Caco-2 (cell line): ENCODE data around the gene TIRAP. TPM values are rescaled to one million over a fixed set of nuclear protein-coding genes. Genes with fewer than 3 reads are reported as not detected.
A peak's percentile ranks its signal among the peaks of the same experiment; 100 is the strongest.

Experiments
- BruUV-seq: library from RNA; stranded (reverse); fragments of 400-500 nt; replicated peaks from 2 replicates; lab custom pipeline; 2021; lab: Mats Ljungman, UMichigan
- CTCF ChIA-PET: fragments of 300-600 bp; sonication (Branson Sonifier 250); formaldehyde crosslinking; loops from one replicate; lab custom pipeline; 2022; ENCODE audit warnings: antibody characterized with exemption; lab: Charles Lee
- POLR2A ChIA-PET: fragments of 300-600 bp; sonication (Branson Sonifier 250); formaldehyde crosslinking; loops from one replicate; lab custom pipeline; 2022; ENCODE audit warnings: antibody characterized with exemption; lab: Charles Lee
- DNase-seq, 2 experiments: peaks; one replicate each; pipeline versions ENCODE4 v3.0.0 to v3.0.0-alpha.2; 2020 to 2022
- H3K27me3 ChIP-seq: replicated peaks from 2 replicates; pipeline ENCODE4 v1.6.0; 2011; ENCODE audit warnings: low read length; ENCODE audit not compliant: control insufficient read depth, insufficient read depth
- H3K36me3 ChIP-seq: 2 replicates; pipeline ENCODE4 v1.5.1; 2011; ENCODE audit warnings: low read length; ENCODE audit not compliant: control insufficient read depth, insufficient read depth
- H3K4me1 ChIP-seq: fragments of 250-450 bp; sonication (Bioruptor Pico); 2 replicates; pipeline ENCODE4 v1.5.1; 2020; ENCODE audit warnings: mild to moderate bottlenecking
- H3K4me3 ChIP-seq: 2 replicates; pipeline ENCODE4 v1.5.1; 2011; ENCODE audit warnings: low read depth, mild to moderate bottlenecking, control low read depth, low read length
- H3K9me3 ChIP-seq: fragments of 250-450 bp; sonication (Bioruptor Pico); 2 replicates; pipeline ENCODE4 v1.5.1; 2020; ENCODE audit warnings: mild to moderate bottlenecking, moderate library complexity
- H3K27ac Mint-ChIP-seq: one replicate; pipeline ENCODE4 v1.8.0; 2022; ENCODE audit warnings: mixed read lengths; ENCODE audit not compliant: unreplicated experiment
- H3K27me3 Mint-ChIP-seq: one replicate; pipeline ENCODE4 v1.8.0; 2022; ENCODE audit warnings: mixed read lengths; ENCODE audit not compliant: insufficient read depth, unreplicated experiment
- H3K36me3 Mint-ChIP-seq: one replicate; pipeline ENCODE4 v1.8.0; 2022; ENCODE audit warnings: mild to moderate bottlenecking, mixed read lengths; ENCODE audit not compliant: insufficient read depth, unreplicated experiment
- H3K4me1 Mint-ChIP-seq: one replicate; pipeline ENCODE4 v1.8.0; 2022; ENCODE audit warnings: low read depth, mixed read lengths; ENCODE audit not compliant: unreplicated experiment
- H3K4me3 Mint-ChIP-seq: one replicate; pipeline ENCODE4 v1.8.0; 2022; ENCODE audit warnings: mild to moderate bottlenecking, moderate library complexity, mixed read lengths; ENCODE audit not compliant: unreplicated experiment
- H3K9me3 Mint-ChIP-seq: one replicate; pipeline ENCODE4 v1.8.0; 2022; ENCODE audit warnings: mixed read lengths; ENCODE audit not compliant: unreplicated experiment
- CTCF ChIP-seq, 2 experiments: fragments of 200-600 bp in 1 of 2; IDR thresholded peaks; 1 replicate in 1 of 2; 2 replicates in 1 of 2; pipeline versions ENCODE4 v1.5.1 to v1.8.0; 2011 to 2022; ENCODE audit warnings: antibody characterized with exemption in 1 of 2, control low read depth in 1 of 2, inconsistent platforms in 1 of 2, low read depth in 1 of 2, low read length in 1 of 2, mild to moderate bottlenecking in 1 of 2, moderate library complexity in 1 of 2; ENCODE audit not compliant: insufficient read depth in 1 of 2, severe bottlenecking in 1 of 2, unreplicated experiment in 1 of 2
- intact Hi-C: fragments of 100-400 bp; cut with micrococcal nuclease; formaldehyde crosslinking; loops from one replicate; pipeline ENCODE4 v1.10.0; 2022; ENCODE audit not compliant: unreplicated experiment
- total RNA-seq: library from RNA; stranded (reverse); gene quantifications from 2 replicates; pipeline ENCODE4 v1.2.3, GENCODE V29; 2022

The TIRAP gene
- total RNA-seq, 1 experiment from 2014 or later: 25.1 TPM

DNA sequence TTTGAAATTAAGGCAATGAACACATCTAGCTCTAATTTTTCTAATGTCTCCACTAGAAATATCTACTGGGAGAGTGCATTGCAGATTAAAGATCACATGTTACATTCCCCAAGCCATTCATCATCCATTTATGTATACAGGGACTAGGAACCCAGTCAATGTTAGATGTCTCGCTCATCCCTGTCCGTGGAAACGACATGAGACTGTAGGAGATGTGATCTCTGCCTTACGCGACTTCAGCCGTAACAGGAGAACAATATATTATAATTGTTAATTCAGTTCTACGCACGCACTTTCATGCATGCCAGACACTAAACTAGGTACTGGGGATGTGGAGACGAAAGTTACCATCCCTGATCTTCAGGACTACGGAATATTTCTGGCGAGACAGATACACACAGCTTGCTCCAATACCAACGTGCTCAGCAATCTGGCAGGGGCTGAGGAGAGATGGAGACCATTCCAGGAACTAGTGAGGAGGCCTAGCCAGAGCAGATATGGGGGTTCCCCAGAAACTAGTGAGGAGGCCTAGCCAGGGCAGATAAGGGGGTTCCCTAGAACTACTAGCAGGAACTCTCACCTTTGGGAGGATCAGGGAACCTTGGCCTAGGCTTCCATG, 21.7 kb downstream of the TIRAP start:
- Histone ChIP-seq H3K4me1 (0 out of 2 replicates have a peak, but pooled peaks cover 4% of the 10 kb centered on the region), H3K9me3 (no peaks in the 10 kb centered on the region), H3K4me3 (peak overlapping the region; percentile 83), H3K36me3 (peaks cover 2% of the 10 kb centered on the region; the same call in 1 of the 2 replicates), H3K27me3 (no peaks in the 10 kb centered on the region)
- CTCF ChIA-PET: interaction anchor here (0.6 to 1.1 kb wide), 4 partner anchors 35 to 176 kb away, joined by 3 to 6 read pairs (median 4); no protein-coding TSS in a partner anchor
- no peak for DNase-seq
- Mint-ChIP-seq H3K27ac (peak overlapping the region; percentile 97), H3K4me1 (peaks cover 12% of the 10 kb centered on the region), H3K27me3 (no peaks in the 10 kb centered on the region), H3K4me3 (peak overlapping the region; percentile 96), H3K9me3 (no peaks in the 10 kb centered on the region), H3K36me3 (peaks cover 54% of the 10 kb centered on the region)
- intact Hi-C loops: loop anchor here (1.0 kb wide), 2 partner anchors 21 to 35 kb away; partner anchors contain the start of genes FOXRED1 and TIRAP
- no peak for TF ChIP-seq CTCF (IDR thresholded peaks at IDR 0.05; ENCODE audit: insufficient read depth in 1 of 2, low read depth in 1 of 2, low read length in 1 of 2, severe bottlenecking in 1 of 2, unreplicated experiment in 1 of 2)
- TSS peak; percentile 62 for BruUV-seq
- POLR2A ChIA-PET: interaction anchor here (0.7 to 1.0 kb wide), 4 partner anchors 36 to 712 kb away, joined by 3 to 7 read pairs (median 4); partner anchors contain the start of genes FOXRED1, PUS3, SRPRA and ST3GAL4

DNA sequence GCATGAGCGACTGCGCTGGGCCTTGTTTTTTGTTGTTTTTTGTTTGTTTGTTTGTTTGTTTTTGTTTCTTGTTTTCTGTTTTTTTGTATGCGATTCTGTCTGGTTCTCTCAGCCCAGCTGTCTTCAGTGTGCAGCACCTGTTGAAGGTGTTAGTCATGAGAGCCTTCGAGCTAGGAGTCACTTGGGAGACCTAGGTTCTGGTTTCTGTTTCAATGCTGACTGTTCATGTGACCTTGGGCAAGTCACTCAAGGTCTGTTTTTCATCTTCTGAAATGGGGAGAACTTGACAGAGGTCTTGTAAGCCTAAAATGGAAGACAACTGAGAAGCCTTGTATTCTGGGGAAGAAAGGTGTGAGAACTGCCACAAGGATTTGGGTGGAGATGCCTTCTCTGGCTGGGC, 22.8 kb downstream of the TIRAP start:
- H3K9me3 Mint-ChIP-seq: no peaks in the 10 kb centered on the region
- H3K4me3 ChIP-seq: no peak overlapping the region
- ChIA-PET POLR2A (no interaction called here), CTCF (no interaction called here)
- H3K4me1 Mint-ChIP-seq: peaks cover 12% of the 10 kb centered on the region
- no peaks in the 10 kb centered on the region for H3K27me3 Mint-ChIP-seq
- H3K36me3 ChIP-seq: peaks cover 2% of the 10 kb centered on the region; the same call in 1 of the 2 replicates
- DNase-seq: no peak
- no peak overlapping the region for H3K27ac Mint-ChIP-seq
- intact Hi-C loops: no loop called here
- peaks cover 42% of the 10 kb centered on the region for H3K36me3 Mint-ChIP-seq
- no peak for TF ChIP-seq CTCF (IDR thresholded peaks at IDR 0.05; ENCODE audit: insufficient read depth in 1 of 2, low read depth in 1 of 2, low read length in 1 of 2, severe bottlenecking in 1 of 2, unreplicated experiment in 1 of 2)
- no TSS peak for BruUV-seq
- peak overlapping the region; percentile 46 for H3K4me3 Mint-ChIP-seq
- no peaks in the 10 kb centered on the region for H3K27me3 ChIP-seq
- 0 out of 2 replicates have a peak, but pooled peaks cover 4% of the 10 kb centered on the region for H3K4me1 ChIP-seq
- no peaks in the 10 kb centered on the region for H3K9me3 ChIP-seq

DNA sequence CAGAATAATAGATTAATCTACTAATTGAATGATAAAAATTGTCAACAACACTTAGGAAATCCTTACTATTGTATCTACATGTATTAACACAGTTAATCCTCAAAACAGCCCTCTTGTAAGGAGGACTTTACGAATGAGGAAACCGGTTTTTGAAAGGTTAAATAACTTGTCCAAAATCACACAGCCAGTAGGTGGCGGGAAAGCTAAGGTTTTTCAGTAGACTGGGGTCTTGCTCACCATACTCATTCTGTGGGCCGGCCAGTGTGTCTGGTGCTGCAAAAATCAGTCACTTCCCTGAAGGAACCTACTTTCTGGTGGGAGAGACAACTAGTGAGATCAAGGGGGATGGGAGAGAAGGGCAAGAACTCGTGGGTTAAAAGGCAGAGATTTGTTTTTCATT, 24.8 kb downstream of the TIRAP start:
- H3K36me3 Mint-ChIP-seq: peaks cover 25% of the 10 kb centered on the region
- H3K4me3 ChIP-seq: no peak overlapping the region
- no TSS peak for BruUV-seq
- peak; percentile 62 to 65 for TF ChIP-seq CTCF (IDR thresholded peaks at IDR 0.05; ENCODE audit: insufficient read depth in 1 of 2, low read depth in 1 of 2, low read length in 1 of 2, severe bottlenecking in 1 of 2, unreplicated experiment in 1 of 2)
- no peaks in the 10 kb centered on the region for H3K9me3 ChIP-seq
- no peaks in the 10 kb centered on the region for H3K36me3 ChIP-seq
- peaks cover 12% of the 10 kb centered on the region for H3K4me1 Mint-ChIP-seq
- no peaks in the 10 kb centered on the region for H3K27me3 Mint-ChIP-seq
- intact Hi-C loops: no loop called here
- H3K27ac Mint-ChIP-seq: no peak overlapping the region
- ChIA-PET CTCF (interaction anchor here (1.0 to 1.2 kb wide), 3 partner anchors 52 to 173 kb away, joined by 3 to 11 read pairs (median 3); no protein-coding TSS in a partner anchor), POLR2A (no interaction called here)
- peak in 1 of 2 experiments; percentile 61 for DNase-seq
- H3K4me3 Mint-ChIP-seq: no peak overlapping the region
- no peaks in the 10 kb centered on the region for H3K9me3 Mint-ChIP-seq
- 0 out of 2 replicates have a peak, but pooled peaks cover 4% of the 10 kb centered on the region for H3K4me1 ChIP-seq
- no peaks in the 10 kb centered on the region for H3K27me3 ChIP-seq
